Measurements from ENCODE around the gene ZFAND6. TPM values are rescaled to one million over a fixed set of nuclear protein-coding genes. Genes with fewer than 3 reads are reported as not detected.

Gene ZFAND6
- total and polyA plus RNA-seq, 2 experiments from 2014 or later = 104 to 187 TPM

- H4K20me1 ChIP-seq (ENCODE audit: insufficient read depth, poor library complexity, severe bottlenecking) = no peaks in the 10 kb centered on the region
- H3K27ac ChIP-seq = no peak overlapping the region
- H3K4me2 ChIP-seq = no peak overlapping the region
- H3K4me3 ChIP-seq = no peak overlapping the region
- H2AFZ ChIP-seq = no peak overlapping the region
- no peak for DNase-seq (ENCODE audit: low spot score)
- peaks cover 6% of the 10 kb centered on the region for H3K4me1 ChIP-seq (ENCODE audit: insufficient read depth)
- H3K79me2 ChIP-seq = no peaks in the 10 kb centered on the region
- H3K9me3 ChIP-seq (ENCODE audit: low read depth) = no peaks in the 10 kb centered on the region
- H3K9me2 ChIP-seq (replicated peaks; ENCODE audit: insufficient read depth) = no peaks in the 10 kb centered on the region
- WGBS (ENCODE audit: low lambda C conversion rate, missing lambda C conversion rate) = 79% methylated on average over 5 of the region's 5 CpGs
- no peaks in the 10 kb centered on the region for H3K27me3 ChIP-seq
- H3K36me3 ChIP-seq (replicated peaks; ENCODE audit: insufficient read depth, low read depth) = no peaks in the 10 kb centered on the region
- no peak for TF ChIP-seq EZH2phosphoT487 (IDR thresholded peaks at IDR 0.05; ENCODE audit: low read depth, severe bottlenecking, unreplicated experiment)
- no peak for TF ChIP-seq CTCF (IDR thresholded peaks at IDR 0.05; ENCODE audit: poor library complexity)
Measured at GRCh38 chr15:80182611-80183261, 123.3 kb downstream of the ZFAND6 start.

- 93% methylated on average over 10 of the region's 10 CpGs for WGBS (ENCODE audit: low lambda C conversion rate, missing lambda C conversion rate)
Measured at GRCh38 chr15:80183306-80183705, 123.8 kb downstream of the ZFAND6 start.

GRCh38 chr15:80183886-80184285, 124.4 kb downstream of the ZFAND6 start:
- Histone ChIP-seq H3K27me3 (no peaks in the 10 kb centered on the region), H3K27ac (no peak overlapping the region), H4K20me1 (ENCODE audit: insufficient read depth, poor library complexity, severe bottlenecking) (no peaks in the 10 kb centered on the region), H3K4me1 (ENCODE audit: insufficient read depth) (peaks cover 6% of the 10 kb centered on the region), H3K4me3 (no peak overlapping the region), H3K4me2 (no peak overlapping the region), H3K9me2 (replicated peaks; ENCODE audit: insufficient read depth) (no peaks in the 10 kb centered on the region), H3K9me3 (ENCODE audit: low read depth) (no peaks in the 10 kb centered on the region), H3K79me2 (no peaks in the 10 kb centered on the region), H3K36me3 (replicated peaks; ENCODE audit: insufficient read depth, low read depth) (no peaks in the 10 kb centered on the region), H2AFZ (no peak overlapping the region)
- no peak for DNase-seq (ENCODE audit: low spot score)
- 77% methylated on average over 6 of the region's 6 CpGs for WGBS (ENCODE audit: low lambda C conversion rate, missing lambda C conversion rate)
- TF ChIP-seq EZH2 (IDR thresholded peaks at IDR 0.05; ENCODE audit: borderline replicate concordance) (no peak), CTCF (IDR thresholded peaks at IDR 0.05; ENCODE audit: poor library complexity) (peak; percentile 7), EZH2phosphoT487 (IDR thresholded peaks at IDR 0.05; ENCODE audit: low read depth, severe bottlenecking, unreplicated experiment) (no peak)

More at GRCh38 chr15:80183306-80183705, 123.8 kb downstream of the ZFAND6 start:
- H2AFZ ChIP-seq = no peak overlapping the region
- no peak for TF ChIP-seq EZH2 (IDR thresholded peaks at IDR 0.05; ENCODE audit: borderline replicate concordance)
- TF ChIP-seq EZH2phosphoT487 (IDR thresholded peaks at IDR 0.05; ENCODE audit: low read depth, severe bottlenecking, unreplicated experiment) = no peak
- no peak for TF ChIP-seq CTCF (IDR thresholded peaks at IDR 0.05; ENCODE audit: poor library complexity)
- no peaks in the 10 kb centered on the region for H3K27me3 ChIP-seq
- no peaks in the 10 kb centered on the region for H3K9me3 ChIP-seq (ENCODE audit: low read depth)
- H3K9me2 ChIP-seq (replicated peaks; ENCODE audit: insufficient read depth) = no peaks in the 10 kb centered on the region
- H3K4me1 ChIP-seq (ENCODE audit: insufficient read depth) = peaks cover 6% of the 10 kb centered on the region
- no peaks in the 10 kb centered on the region for H4K20me1 ChIP-seq (ENCODE audit: insufficient read depth, poor library complexity, severe bottlenecking)
- H3K4me3 ChIP-seq = no peak overlapping the region
- no peaks in the 10 kb centered on the region for H3K79me2 ChIP-seq
- H3K36me3 ChIP-seq (replicated peaks; ENCODE audit: insufficient read depth, low read depth) = no peaks in the 10 kb centered on the region
- DNase-seq (ENCODE audit: low spot score) = no peak
- H3K4me2 ChIP-seq = no peak overlapping the region
- no peak overlapping the region for H3K27ac ChIP-seq
